ENCODE results near the gene AP2B1.

AP2B1 gene

GRCh38 chr17:35587074-35587961 is at the start of gene AP2B1:
TSS of gene AP2B1 (plus strand) at chr17:35587322. CDS start at chr17:35594031, 6,709 bp downstream.
- peak; percentile 98 for DNase-seq (ENCODE audit: low read depth)
- no peak for TF ChIP-seq CTCF (conservative IDR thresholded peaks at IDR 0.05; ENCODE audit: low read depth, low read length)
- H3K4me3 ChIP-seq (ENCODE audit: low read depth, low read length), result peak within 1 kb of the TSS; percentile 94

- DNase-seq (ENCODE audit: low read depth), result no peak
- no peak within 1 kb of the TSS for H3K4me3 ChIP-seq (ENCODE audit: low read depth, low read length)
- no peak for TF ChIP-seq CTCF (conservative IDR thresholded peaks at IDR 0.05; ENCODE audit: low read depth, low read length)
These were observed 49.5 kb upstream of the AP2B1 start, which contains the start of gene SLFN12L for GRCh38 chr17:35537601-35538141. TSS of gene SLFN12L (minus strand) at chr17:35537678. CDS start at chr17:35522364, 15,314 bp downstream.

- no peak for DNase-seq (ENCODE audit: low read depth)
- no peak for TF ChIP-seq CTCF (conservative IDR thresholded peaks at IDR 0.05; ENCODE audit: low read depth, low read length)
- no peak overlapping the region for H3K4me3 ChIP-seq (ENCODE audit: low read depth, low read length)
These were observed 47.5 kb upstream of the AP2B1 start for GRCh38 chr17:35539659-35540026.

GRCh38 chr17:35540589-35541404 is 46.3 kb upstream of the AP2B1 start:
- H3K4me3 ChIP-seq (ENCODE audit: low read depth, low read length), result peak overlapping the region; percentile 53
- no peak for TF ChIP-seq CTCF (conservative IDR thresholded peaks at IDR 0.05; ENCODE audit: low read depth, low read length)
- DNase-seq (ENCODE audit: low read depth), result peak; percentile 76

- H3K4me3 ChIP-seq (ENCODE audit: low read depth, low read length), result peak overlapping the region; percentile 53
- no peak for TF ChIP-seq CTCF (conservative IDR thresholded peaks at IDR 0.05; ENCODE audit: low read depth, low read length)
- DNase-seq (ENCODE audit: low read depth), result peak; percentile 11
These were observed 45.7 kb upstream of the AP2B1 start for GRCh38 chr17:35541434-35541833.

- H3K4me3 ChIP-seq (ENCODE audit: low read depth, low read length), result no peak overlapping the region
- DNase-seq (ENCODE audit: low read depth), result no peak
- TF ChIP-seq CTCF (conservative IDR thresholded peaks at IDR 0.05; ENCODE audit: low read depth, low read length), result no peak
These were observed 44.1 kb upstream of the AP2B1 start for GRCh38 chr17:35542990-35543389.

All from choroid plexus epithelial cell (primary cell).